GM19193 (cell line): ENCODE results near the gene SEPTIN5.

Source experiments
- POLR2A ChIP-seq: IDR thresholded peaks from 4 replicates; pipeline ENCODE4 v1.6.1; 2011; ENCODE audit not compliant: insufficient read depth, insufficient read length; ENCODE audit errors: extremely low read depth

Gene SEPTIN5

DNA sequence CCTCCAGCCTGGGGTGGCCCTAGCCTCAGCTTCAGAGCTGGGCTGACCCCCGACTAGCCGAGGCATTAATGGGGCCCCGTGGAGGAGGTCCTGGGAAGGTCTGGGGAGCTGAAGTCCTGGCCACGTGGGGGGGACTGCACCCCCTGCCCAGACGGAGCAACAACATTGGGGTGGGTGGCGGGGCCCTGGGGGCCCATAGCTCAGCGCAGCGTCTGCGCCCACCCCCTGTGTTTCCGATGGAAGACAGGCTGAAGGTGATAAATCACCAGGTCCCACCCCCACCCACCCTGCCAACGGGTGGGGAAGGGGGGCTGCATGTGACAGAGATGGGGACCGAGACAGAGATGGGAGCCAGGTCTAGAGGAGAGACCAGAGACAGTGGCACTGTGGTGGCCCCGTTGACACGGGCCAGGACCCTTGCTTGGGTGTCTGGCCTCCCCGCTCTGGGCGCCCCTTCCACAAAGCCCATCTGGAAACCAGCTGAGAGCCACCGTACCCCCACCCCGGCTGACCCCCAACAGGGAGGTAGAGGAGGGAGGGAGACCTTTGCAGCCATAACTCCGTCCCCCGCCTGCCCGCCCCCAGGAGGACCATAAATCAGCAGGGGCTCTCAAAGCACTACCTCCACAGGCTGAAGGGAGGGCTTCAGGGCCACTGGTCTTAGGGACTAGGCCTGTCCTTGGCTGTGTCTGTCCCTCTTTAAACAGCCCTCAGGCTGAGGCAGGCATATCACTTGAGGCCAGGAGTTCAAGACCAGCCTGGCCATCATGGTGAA, 17.2 kb downstream of the SEPTIN5 start:
- TF ChIP-seq POLR2A, result no peak

DNA sequence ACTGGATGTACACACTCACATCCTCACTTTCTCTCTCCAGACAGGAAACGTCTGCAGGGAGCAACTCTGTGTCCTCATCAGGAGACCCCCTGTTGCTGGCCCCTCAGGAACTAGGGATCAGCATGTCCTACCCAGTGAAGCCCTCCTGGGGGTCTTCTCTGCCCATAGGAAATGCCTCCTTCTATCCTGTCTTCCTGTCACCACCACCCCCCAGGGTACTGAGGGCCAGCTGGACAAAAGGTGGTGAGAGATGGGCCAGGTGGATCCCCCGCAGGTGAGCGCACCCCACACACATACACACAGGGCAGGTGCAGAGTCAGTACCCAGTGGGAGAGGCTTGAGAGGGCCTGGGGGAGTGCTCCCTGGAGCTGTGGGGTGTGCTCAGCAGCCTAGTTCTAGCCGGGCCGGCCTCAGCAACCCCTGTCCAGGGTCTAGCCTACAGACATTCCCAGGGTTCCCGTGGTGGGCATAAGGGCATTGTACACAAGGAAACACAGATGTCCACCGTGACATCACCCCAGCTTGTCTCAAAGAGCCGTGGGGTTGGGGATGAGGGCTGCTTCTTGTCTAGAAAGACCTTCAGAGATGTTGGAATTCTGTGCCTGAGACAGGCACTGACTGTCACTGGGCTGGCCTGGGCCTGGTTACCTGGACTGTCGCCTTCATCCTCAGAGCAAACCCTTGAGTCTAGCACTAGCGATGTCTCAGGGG, 18.3 kb downstream of the SEPTIN5 start:
- no peak for TF ChIP-seq POLR2A

DNA sequence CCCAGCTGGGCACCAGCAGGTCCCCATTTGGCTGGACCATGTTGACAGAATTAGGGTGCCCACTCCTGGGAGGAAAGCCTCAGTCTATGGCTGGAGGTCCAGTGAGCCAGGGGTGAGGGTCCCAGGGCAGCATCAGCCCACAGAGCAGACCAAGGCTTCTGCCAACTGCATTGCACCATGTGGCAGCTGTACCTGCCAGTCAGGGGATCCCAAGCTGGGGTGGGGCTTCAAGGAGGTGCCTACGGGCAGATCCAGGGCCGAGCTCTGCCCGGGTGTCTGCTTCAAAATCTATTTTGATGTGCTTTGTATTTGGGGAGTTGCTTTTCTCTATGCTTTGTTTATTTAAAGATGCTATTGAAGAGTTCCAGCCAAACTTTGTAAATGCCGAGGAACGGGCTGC, 19.5 kb downstream of the SEPTIN5 start:
- no peak for TF ChIP-seq POLR2A

DNA sequence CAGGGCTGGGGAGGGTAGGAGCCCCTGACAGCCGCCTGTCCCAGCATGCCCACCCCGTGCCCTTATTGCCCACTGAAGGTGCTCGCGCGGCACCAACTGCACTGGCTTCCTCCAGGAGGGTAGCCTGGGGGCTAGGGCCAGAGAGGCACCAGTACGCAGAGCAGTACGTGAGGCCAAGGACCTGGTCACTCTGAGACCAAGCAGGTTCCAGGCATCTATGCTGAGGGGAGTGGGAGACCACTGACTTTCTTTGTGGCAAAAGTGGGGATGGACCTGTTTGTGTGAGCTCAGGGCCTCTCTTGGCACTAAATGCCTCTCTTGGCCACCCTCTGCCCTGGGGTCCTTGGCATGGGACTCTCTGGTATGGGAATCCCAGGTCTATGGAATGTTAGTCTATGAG, 19.9 kb downstream of the SEPTIN5 start:
- TF ChIP-seq POLR2A, result no peak

DNA sequence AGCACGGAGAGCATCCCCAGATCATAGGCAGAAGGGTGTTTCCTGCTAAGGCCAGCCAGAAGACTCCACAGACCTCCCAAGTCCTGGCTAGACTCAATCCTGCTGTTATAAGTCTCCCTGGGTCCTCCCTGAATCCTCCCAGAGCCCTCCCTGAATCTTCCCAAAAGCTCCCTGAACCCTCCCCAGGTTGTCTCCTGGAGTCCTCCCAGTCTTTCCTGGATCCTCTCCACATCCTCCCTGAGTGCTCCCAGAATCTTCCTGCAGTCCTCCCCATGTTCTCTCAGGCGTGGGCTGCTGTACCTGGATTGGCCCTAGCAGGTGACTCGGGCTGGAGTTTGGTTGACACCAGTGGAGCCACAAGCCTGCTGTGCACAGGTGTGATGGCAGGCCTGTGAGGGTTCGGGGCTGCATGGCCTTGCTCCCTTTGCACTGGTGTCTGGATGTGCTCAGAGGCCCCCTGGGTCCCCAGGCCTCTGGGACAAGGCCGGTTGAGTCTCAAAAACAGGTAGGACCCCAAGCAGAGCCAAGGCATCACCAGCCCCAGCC, 20.6 kb downstream of the SEPTIN5 start:
- TF ChIP-seq POLR2A, result no peak

DNA sequence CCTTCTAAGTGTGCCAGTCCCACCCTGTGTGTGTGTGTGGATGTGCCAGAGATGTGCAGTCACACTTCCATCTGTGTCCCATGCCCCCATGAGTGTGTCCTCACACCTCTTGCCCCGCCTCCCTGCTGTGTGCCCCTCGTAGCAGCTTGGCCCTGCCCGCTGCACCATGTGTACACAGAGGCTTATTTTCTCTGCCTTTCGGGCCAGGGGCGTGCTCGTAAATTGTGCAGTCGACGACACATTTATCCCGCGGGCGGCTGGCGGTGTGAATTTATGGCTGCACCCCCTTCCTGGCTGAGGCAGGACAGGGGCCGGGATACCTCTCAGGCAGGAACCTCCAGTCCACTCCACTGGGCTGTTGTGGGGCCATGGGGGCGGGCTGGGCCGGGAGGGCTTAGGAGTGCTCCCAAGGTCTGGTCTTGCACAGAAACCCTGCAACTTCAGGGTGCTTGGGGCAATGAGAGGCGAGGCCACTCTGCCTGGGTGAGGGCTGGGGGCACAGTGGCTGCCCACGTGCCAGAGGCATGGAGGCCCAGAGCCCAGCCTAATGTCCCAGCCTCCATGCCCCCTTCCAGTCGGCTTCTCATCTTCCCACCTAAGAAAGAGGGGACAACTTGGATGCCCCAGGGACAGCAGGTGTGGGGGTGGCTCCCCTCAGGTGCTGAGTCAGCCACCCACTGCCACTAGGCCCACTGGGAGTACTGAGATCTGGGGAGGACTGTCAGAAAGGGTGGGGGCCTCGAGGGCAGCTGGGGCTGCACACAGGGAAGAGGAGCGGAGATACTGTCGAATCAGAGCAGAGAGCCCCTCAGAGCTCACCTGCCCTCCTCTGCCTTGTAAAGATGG, 21.6 kb downstream of the SEPTIN5 start:
- no peak for TF ChIP-seq POLR2A

DNA sequence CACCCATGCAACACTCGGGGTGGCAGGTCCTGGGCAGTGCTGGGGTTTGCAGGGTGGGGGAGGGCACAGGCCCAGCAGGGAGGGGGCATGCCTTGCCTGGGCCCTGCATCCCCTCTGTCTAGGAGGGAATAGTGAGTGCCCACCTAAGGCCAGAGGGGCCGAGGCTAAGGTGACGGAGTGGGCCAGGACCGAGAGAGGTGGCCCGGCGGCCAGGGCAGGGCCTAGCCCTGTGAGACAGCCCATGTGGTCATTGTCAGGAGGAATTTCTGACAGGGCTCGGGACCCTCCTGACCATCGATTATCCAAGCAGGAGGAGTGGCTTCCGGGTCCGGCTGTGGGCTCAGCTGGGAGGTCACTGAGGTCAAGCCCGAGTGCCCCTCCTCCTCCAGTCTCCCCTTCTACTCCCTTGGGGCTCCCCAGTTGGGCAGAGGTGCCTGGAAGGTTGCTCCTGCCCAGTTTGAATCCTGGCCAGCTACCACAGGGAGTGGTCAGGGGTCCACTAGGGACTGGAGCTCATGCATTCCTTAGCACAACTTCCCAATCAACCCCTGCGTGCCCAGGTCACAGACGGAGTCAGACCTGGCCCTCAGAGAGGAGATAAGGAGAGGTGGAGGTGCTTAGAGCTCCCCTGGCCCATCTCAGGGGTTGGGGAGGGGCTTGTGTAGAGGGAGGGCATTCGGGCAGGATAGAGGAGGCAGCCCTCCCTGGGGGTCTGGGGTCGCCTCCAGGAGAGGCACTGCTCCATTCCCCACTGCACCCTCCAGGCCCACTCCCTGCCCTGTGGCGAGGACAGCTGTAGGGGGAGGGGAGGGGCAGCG, 23.8 kb downstream of the SEPTIN5 start:
- no peak for TF ChIP-seq POLR2A

DNA sequence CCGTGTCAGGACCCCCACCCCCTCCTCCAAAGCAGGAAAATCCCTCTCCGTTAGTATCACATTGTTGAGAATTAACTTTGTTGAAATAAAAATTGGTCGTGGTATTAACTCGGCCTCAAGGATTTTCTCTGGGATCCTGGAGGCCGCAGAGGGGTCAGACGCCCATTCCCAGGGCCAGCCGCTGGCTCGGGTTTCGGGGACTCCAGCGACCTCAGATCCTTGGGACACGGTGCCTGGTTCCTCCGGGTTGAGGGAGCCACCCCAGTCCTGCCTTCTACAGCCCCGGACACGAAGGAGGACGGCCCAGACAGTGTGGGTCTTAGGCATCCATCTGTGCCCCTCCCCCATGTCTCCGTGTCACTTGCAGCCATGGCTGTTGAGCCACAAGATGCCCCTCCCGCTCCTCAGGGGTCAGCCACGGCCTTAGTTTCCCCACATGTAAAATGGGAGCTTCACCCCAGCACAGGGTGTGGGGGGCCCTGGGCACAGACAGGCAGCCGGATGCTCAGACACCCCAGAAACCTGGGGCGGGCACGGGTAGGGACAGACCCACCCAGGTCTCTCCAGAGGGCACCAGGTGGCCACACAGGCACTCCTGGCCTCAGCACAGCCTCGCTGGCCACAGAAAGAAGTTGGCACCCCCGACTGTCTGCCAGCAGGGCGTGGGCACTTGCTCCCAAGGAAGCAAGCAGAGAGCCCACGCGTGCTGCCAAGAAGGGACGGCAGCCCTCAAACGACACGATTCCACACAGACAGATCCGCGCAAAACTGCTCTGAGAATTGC, 24.6 kb downstream of the SEPTIN5 start:
- TF ChIP-seq POLR2A, result no peak

DNA sequence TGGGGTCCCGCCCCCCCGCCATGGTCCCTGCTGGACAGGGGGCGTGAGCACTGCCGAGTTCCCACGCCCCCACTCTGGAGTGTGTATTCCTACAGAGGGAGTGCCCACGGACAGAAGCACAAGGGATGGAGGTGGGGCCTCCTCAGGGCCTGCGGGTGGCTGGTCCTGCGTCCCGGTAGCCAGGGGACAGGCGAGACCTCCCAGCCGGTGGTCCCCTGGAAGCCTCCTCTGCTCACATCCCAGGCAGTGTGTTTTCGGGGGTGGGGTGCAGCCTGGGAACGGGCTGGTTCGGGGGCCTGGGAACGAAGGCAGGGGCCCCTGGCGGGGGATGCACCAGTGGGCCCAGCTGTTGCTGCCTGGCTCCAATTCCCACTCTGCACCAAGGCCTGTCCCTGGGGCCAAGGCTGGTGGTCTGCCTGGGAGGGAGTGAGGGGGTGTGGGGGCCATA, 25.2 kb downstream of the SEPTIN5 start:
- no peak for TF ChIP-seq POLR2A

DNA sequence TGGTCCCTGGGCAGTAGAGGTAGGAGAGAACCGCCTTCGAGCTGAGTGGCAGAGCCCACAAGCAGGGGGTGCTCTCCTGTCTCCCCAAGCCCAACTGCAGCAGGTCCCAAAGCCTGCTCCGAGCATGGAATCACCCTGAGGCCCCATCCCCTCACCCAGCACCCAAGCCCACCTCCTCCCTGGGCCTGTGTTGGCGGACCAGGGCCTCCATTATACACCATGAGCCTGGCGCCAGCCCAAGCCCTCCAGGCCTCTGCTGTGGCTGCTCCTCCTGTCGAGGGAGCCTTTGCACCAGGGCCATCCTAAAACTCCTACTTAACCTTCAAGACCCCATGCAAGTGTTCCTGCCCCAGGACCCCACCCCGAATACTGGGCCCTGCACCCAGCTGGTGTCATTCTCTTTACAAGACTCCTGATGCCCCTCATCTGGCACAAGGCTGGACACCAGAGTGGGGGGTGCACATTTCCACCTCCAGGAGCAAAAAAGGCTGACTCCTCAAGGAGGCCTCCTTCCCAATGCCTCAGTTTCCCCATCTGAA, 25.7 kb downstream of the SEPTIN5 start:
- no peak for TF ChIP-seq POLR2A

DNA sequence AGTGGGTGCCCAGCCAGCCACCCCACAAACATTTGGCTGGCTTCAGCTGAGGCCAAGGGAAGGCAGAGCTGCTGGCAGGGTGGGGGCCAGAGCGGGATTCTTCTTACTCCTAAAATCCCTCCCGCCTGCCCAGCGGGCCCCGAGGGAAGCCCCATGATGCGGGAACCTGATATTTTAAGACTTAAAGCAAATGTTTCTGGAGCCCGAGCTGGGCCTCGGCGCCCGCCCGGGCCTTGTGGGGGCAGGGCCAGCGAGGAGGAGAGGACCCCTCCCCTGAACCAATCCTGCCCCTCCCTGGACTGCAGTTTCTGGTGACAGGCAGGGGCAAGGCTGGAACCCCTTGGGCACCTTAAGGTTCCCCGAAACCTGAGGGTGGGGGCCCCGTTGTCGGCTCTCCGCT, 26.3 kb downstream of the SEPTIN5 start:
- TF ChIP-seq POLR2A, result no peak

DNA sequence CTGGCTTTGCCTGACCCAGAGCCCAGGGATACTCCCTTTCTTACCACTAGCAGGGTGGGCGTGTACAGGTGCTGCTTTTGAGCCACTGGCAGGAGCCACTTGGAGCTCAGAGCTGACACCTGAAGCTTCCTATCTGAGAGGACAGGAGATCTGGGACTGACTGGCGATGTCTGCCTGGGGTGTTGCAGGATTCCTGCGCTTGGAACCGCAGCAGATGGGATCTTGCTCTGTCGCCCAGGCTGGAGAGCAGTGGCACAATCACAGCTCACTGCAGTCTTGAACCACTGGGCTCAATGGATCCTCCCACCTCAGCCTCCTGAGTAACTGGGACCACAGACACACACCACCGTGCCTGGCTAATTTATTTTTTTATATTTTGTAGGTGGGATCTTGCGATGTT, 26.8 kb downstream of the SEPTIN5 start:
- no peak for TF ChIP-seq POLR2A
